KMS-11 (cell line): ENCODE data around the gene CMIP.

ENCODE experiments used
- H2AFZ ChIP-seq: fragments of 200-600 bp; sonication (generic); 2 replicates; pipeline ENCODE4 v1.6.1; 2016; ENCODE audit warnings: antibody characterized with exemption, mixed run types, low read depth
- H3K27ac ChIP-seq: fragments of 200-600 bp; sonication (generic); 2 replicates; pipeline ENCODE4 v1.6.1; 2016; ENCODE audit warnings: mild to moderate bottlenecking, mixed run types
- H3K27me3 ChIP-seq: fragments of 200-600 bp; sonication (generic); 2 replicates; pipeline ENCODE4 v1.6.1; 2017; ENCODE audit warnings: mild to moderate bottlenecking, low read depth, mixed run types, moderate library complexity; ENCODE audit not compliant: insufficient read depth
- H3K36me3 ChIP-seq: fragments of 200-600 bp; sonication (generic); 2 replicates; pipeline ENCODE4 v1.6.1; 2017; ENCODE audit warnings: mild to moderate bottlenecking, mixed run types; ENCODE audit not compliant: insufficient read depth
- H3K4me1 ChIP-seq: fragments of 200-600 bp; sonication (generic); 2 replicates; pipeline ENCODE4 v1.6.1; 2016; ENCODE audit warnings: mild to moderate bottlenecking, low read depth, mixed run types; ENCODE audit not compliant: poor library complexity, severe bottlenecking
- H3K4me2 ChIP-seq: fragments of 200-600 bp; sonication (generic); 2 replicates; pipeline ENCODE4 v1.7.0; 2016; ENCODE audit warnings: mild to moderate bottlenecking, mixed run types
- H3K4me3 ChIP-seq: fragments of 200-600 bp; sonication (generic); IDR thresholded peaks from 2 replicates; pipeline ENCODE4 v1.6.1; 2017; ENCODE audit warnings: low read depth, low read length, mixed read lengths; ENCODE audit not compliant: insufficient read depth
- H3K79me2 ChIP-seq: fragments of 200-600 bp; sonication (generic); 2 replicates; pipeline ENCODE4 v1.6.1; 2016; ENCODE audit warnings: low read depth, mixed run types; ENCODE audit not compliant: insufficient read depth
- H3K9ac ChIP-seq: fragments of 200-600 bp; sonication (generic); 2 replicates; pipeline ENCODE4 v1.6.1; 2016; ENCODE audit warnings: mild to moderate bottlenecking, mixed run types
- H4K20me1 ChIP-seq: fragments of 200-600 bp; sonication (generic); 2 replicates; pipeline ENCODE4 v1.6.1; 2016; ENCODE audit warnings: mild to moderate bottlenecking, mixed run types; ENCODE audit not compliant: insufficient read depth
- CTCF ChIP-seq: fragments of 200-600 bp; sonication (generic); conservative IDR thresholded peaks from 2 replicates; pipeline ENCODE4 v1.6.1; 2017; ENCODE audit warnings: low read depth, mild to moderate bottlenecking, antibody characterized with exemption, low read length, moderate library complexity, mixed read lengths

CMIP gene

GRCh38 chr16:81581107-81581506, 136.5 kb downstream of the CMIP start:
- Histone ChIP-seq H3K4me3 (no peak overlapping the region), H3K36me3 (no peaks in the 10 kb centered on the region), H3K79me2 (peaks cover 58% of the 10 kb centered on the region), H4K20me1 (peaks cover 4% of the 10 kb centered on the region; the same call in 1 of the 2 replicates), H3K4me1 (no peaks in the 10 kb centered on the region), H3K4me2 (no peak overlapping the region), H3K27ac (no peak overlapping the region), H2AFZ (no peak overlapping the region), H3K9ac (no peak overlapping the region), H3K27me3 (no peaks in the 10 kb centered on the region)
- no peak for TF ChIP-seq CTCF

GRCh38 chr16:81582655-81583441, 138.2 kb downstream of the CMIP start:
- Histone ChIP-seq H3K4me1 (no peaks in the 10 kb centered on the region), H4K20me1 (peaks cover 4% of the 10 kb centered on the region; the same call in 1 of the 2 replicates), H3K27me3 (no peaks in the 10 kb centered on the region)

GRCh38 chr16:81583893-81584631, 139.5 kb downstream of the CMIP start:
- Histone ChIP-seq H3K4me2 (no peak overlapping the region), H3K4me1 (no peaks in the 10 kb centered on the region), H2AFZ (no peak overlapping the region), H3K9ac (no peak overlapping the region), H3K4me3 (no peak overlapping the region), H3K36me3 (no peaks in the 10 kb centered on the region), H3K27me3 (no peaks in the 10 kb centered on the region), H3K27ac (no peak overlapping the region), H4K20me1 (peaks cover 10% of the 10 kb centered on the region; the same call in 1 of the 2 replicates), H3K79me2 (peaks cover 57% of the 10 kb centered on the region; the same call in 1 of the 2 replicates)
- TF ChIP-seq CTCF: no peak

More at GRCh38 chr16:81582655-81583441, 138.2 kb downstream of the CMIP start:
- Histone ChIP-seq H3K4me3 (no peak overlapping the region), H2AFZ (no peak overlapping the region), H3K4me2 (no peak overlapping the region), H3K27ac (no peak overlapping the region), H3K79me2 (peaks cover 66% of the 10 kb centered on the region), H3K36me3 (no peaks in the 10 kb centered on the region), H3K9ac (no peak overlapping the region)
- no peak for TF ChIP-seq CTCF

- Histone ChIP-seq H3K36me3 (no peaks in the 10 kb centered on the region), H3K4me3 (no peak overlapping the region)
Observed at GRCh38 chr16:81585785-81586184, 141.2 kb downstream of the CMIP start.

More at GRCh38 chr16:81585785-81586184, 141.2 kb downstream of the CMIP start:
- Histone ChIP-seq H4K20me1 (peaks cover 10% of the 10 kb centered on the region; the same call in 1 of the 2 replicates), H3K79me2 (peaks cover 57% of the 10 kb centered on the region; the same call in 1 of the 2 replicates), H3K4me2 (no peak overlapping the region), H3K9ac (no peak overlapping the region), H3K27ac (no peak overlapping the region), H2AFZ (no peak overlapping the region), H3K4me1 (peaks cover 8% of the 10 kb centered on the region), H3K27me3 (no peaks in the 10 kb centered on the region)
- no peak for TF ChIP-seq CTCF
